ENCODE results near the gene TINCR. TPM values are rescaled to one million over a fixed set of nuclear protein-coding genes. Genes with fewer than 3 reads are reported as not detected.

TINCR gene
- total and polyA plus RNA-seq, 10 donors, result 0.05 to 0.73 (median 0.26) TPM; not detected in 2

DNA sequence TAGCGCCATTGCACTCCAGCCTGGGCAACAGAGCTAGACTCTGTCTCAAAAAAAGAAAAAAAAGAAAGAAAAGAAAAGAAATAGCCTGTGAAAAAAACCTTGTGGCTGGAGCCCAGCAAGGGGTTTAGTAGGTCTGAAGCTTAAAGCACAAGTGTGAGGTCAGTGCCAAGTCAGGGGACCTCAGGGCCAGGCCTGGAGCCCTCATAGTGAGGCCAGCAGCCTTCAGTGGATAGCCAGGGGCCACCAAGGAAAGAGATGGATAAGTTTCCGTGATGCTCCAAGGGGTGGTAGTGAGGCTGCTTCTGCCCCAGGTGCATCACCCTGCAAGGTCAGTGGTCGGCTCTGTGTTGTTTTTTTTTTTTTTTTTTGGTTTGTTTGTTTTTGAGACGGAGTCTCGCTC, 12.9 kb downstream of the TINCR start:
- no peak for DNase-seq
- no peak overlapping the region for H3K4me3 ChIP-seq
- TF ChIP-seq, protein P1, sequence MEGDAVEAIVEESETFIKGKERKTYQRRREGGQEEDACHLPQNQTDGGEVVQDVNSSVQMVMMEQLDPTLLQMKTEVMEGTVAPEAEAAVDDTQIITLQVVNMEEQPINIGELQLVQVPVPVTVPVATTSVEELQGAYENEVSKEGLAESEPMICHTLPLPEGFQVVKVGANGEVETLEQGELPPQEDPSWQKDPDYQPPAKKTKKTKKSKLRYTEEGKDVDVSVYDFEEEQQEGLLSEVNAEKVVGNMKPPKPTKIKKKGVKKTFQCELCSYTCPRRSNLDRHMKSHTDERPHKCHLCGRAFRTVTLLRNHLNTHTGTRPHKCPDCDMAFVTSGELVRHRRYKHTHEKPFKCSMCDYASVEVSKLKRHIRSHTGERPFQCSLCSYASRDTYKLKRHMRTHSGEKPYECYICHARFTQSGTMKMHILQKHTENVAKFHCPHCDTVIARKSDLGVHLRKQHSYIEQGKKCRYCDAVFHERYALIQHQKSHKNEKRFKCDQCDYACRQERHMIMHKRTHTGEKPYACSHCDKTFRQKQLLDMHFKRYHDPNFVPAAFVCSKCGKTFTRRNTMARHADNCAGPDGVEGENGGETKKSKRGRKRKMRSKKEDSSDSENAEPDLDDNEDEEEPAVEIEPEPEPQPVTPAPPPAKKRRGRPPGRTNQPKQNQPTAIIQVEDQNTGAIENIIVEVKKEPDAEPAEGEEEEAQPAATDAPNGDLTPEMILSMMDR (IDR thresholded peaks at IDR 0.05 in 8 of 11, conservative IDR thresholded peaks at IDR 0.05 in 3 of 11), result no peak
- no peak for TF ChIP-seq POLR2A (IDR thresholded peaks at IDR 0.05)
- TF ChIP-seq POLR2AphosphoS5 (IDR thresholded peaks at IDR 0.05), result no peak
- 72 to 92% (median 85%) methylated on average over 3 to 5 of the region's 5 CpGs for WGBS, 5 donors
- H3K9me3 ChIP-seq, result no peaks in the 10 kb centered on the region
- no peaks in the 10 kb centered on the region for H3K36me3 ChIP-seq
- peaks cover 0 to 41% (median 0%) of the 10 kb centered on the region in 7 donors for H3K27me3 ChIP-seq (replicated peaks in 1 of 7)
- H3K27ac ChIP-seq, result no peak overlapping the region
- H3K4me1 ChIP-seq, result no peaks in the 10 kb centered on the region
- intact Hi-C loops (cut with DNase I; ENCODE audit: low total_unique reads), result no loop called here

DNA sequence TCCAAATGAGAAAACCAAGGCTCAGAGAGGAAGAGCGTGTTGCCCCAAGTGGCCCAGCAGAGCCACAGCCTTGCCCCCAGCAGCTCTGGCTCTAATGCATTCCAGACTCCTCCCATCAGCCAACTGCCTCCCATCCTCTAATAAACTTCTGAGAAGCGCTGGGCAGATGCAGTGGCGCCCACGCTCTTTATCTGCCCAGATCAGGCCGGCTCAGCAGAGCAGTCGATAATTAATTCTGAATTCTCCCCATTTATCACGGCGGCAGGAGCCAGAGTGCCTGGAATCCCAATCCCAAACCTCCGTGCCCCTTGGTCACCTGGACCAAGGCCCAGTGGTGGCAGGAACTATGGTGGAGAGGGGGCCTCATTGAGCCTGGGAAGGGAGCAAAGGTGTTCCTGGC, 13.9 kb downstream of the TINCR start:
- Histone ChIP-seq H3K4me1 (no peaks in the 10 kb centered on the region), H3K9me3 (no peaks in the 10 kb centered on the region), H3K27me3 (replicated peaks in 1 of 7) (peaks cover 0 to 32% (median 0%) of the 10 kb centered on the region in 7 donors), H3K36me3 (no peaks in the 10 kb centered on the region), H3K4me3 (no peak overlapping the region), H3K27ac (no peak overlapping the region)
- intact Hi-C loops (cut with DNase I; ENCODE audit: low total_unique reads), result no loop called here
- 84 to 92% (median 86%) methylated on average over 9 of the region's 9 CpGs for WGBS, 5 donors
- no peak for TF ChIP-seq POLR2AphosphoS5 (IDR thresholded peaks at IDR 0.05)
- TF ChIP-seq, protein P1 (IDR thresholded peaks at IDR 0.05 in 8 of 11, conservative IDR thresholded peaks at IDR 0.05 in 3 of 11), result no peak
- DNase-seq, result no peak

DNA sequence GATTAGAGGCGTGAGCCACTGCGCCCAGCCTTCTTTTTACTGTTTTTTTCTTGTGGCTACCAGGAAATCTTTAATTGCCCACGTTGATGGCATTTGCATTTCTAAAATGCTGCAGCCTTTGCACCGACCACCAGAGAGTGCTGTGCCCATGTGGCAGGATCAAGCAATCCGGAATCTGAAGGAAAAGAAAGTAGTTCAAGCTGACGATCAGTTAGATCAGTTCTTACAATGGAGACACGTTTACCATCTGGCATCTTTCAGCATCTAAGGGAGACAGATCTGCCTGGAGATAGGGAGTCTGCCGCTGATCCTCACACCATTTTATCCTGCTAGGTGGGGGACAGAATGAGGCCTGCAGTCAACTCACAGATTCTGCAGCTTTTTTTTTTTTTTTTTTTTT, 19.9 kb downstream of the TINCR start:
- intact Hi-C loops (cut with DNase I; ENCODE audit: low total_unique reads), result no loop called here
- Histone ChIP-seq H3K27ac (no peak overlapping the region), H3K4me1 (no peaks in the 10 kb centered on the region), H3K27me3 (replicated peaks in 1 of 7) (peaks cover 0 to 9% (median 0%) of the 10 kb centered on the region in 7 donors), H3K4me3 (no peak overlapping the region), H3K36me3 (no peaks in the 10 kb centered on the region), H3K9me3 (no peaks in the 10 kb centered on the region)
- 21 to 41% (median 34%) methylated on average over 8 of the region's 8 CpGs for WGBS, 5 donors
- DNase-seq, result no peak
- no peak for TF ChIP-seq POLR2A (IDR thresholded peaks at IDR 0.05)
- TF ChIP-seq, protein P1 (IDR thresholded peaks at IDR 0.05 in 8 of 11, conservative IDR thresholded peaks at IDR 0.05 in 3 of 11), result peak in 3 of 11 experiments; percentile 7 to 25 (median 8)

DNA sequence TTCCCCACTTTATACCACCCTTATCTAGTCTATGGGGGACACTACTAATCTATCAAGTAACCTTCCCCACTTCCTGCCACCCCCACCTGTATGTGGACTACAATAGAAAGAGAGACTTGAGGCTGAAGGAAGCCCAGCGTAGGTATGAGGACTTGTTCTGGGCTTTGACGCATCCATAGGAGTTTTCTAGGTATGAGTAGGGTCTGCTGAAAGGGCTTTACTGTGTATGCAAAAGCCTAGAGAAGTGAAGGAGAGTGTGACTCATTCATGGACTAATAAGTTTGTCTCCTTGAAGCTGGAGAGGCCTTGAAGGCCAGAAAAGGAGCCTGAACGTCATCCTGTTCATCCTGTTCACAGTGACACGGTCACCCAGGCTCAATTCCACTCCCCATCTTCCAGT, 21.8 kb downstream of the TINCR start:
- Histone ChIP-seq H3K4me1 (no peaks in the 10 kb centered on the region), H3K36me3 (no peaks in the 10 kb centered on the region), H3K4me3 (no peak overlapping the region), H3K9me3 (no peaks in the 10 kb centered on the region), H3K27me3 (replicated peaks in 1 of 7) (peaks cover 0 to 9% (median 0%) of the 10 kb centered on the region in 7 donors), H3K27ac (no peak overlapping the region)
- no peak for TF ChIP-seq POLR2A (IDR thresholded peaks at IDR 0.05)
- TF ChIP-seq, protein P1 (IDR thresholded peaks at IDR 0.05 in 8 of 11, conservative IDR thresholded peaks at IDR 0.05 in 3 of 11), result no peak
- TF ChIP-seq POLR2AphosphoS5 (IDR thresholded peaks at IDR 0.05), result no peak
- 61 to 81% (median 77%) methylated on average over 4 of the region's 4 CpGs for WGBS, 5 donors
- no peak for DNase-seq
- intact Hi-C loops (cut with DNase I; ENCODE audit: low total_unique reads), result no loop called here
